Mononuclear cell (primary cell): Measurements from ENCODE around the gene PMEPA1. TPM values are rescaled to one million over a fixed set of nuclear protein-coding genes. Genes with fewer than 3 reads are reported as not detected.

Source experiments
- H3K27me3 ChIP-seq: 2 replicates; pipeline ENCODE4 v1.6.0; 2011; ENCODE audit warnings: low read length, control low read depth; ENCODE audit not compliant: insufficient read depth
- H3K4me1 ChIP-seq: 2 replicates; pipeline ENCODE4 v1.5.1; 2011; ENCODE audit warnings: mild to moderate bottlenecking, low read length, control low read depth; ENCODE audit not compliant: insufficient read depth
- H3K4me3 ChIP-seq: 2 replicates; pipeline ENCODE4 v1.5.1; 2011; ENCODE audit warnings: mild to moderate bottlenecking, low read length, moderate library complexity
- H3K9me3 ChIP-seq: 2 replicates; pipeline ENCODE4 v1.5.1; 2011; ENCODE audit warnings: low read depth, mild to moderate bottlenecking, control low read depth, low read length
- total RNA-seq: library from RNA; depleted of rRNA; stranded (reverse); fragments of >200 nt; gene quantifications from one replicate; pipeline ENCODE4 v1.2.3, GENCODE V29; 2012

Gene PMEPA1
- total RNA-seq: 1.0 TPM

GRCh38 chr20:57709823-57710799 lies at the start of gene PMEPA1:
Gene PMEPA1 (minus strand): TSS chr20:57710015. CDS start chr20:57709582, 433 bp downstream.
- H3K4me1 ChIP-seq: peaks cover 22% of the 10 kb centered on the region
- H3K27me3 ChIP-seq: peaks cover 21% of the 10 kb centered on the region
- H3K9me3 ChIP-seq: no peaks in the 10 kb centered on the region
- H3K4me3 ChIP-seq: peak within 1 kb of the TSS; percentile 61

- no peaks in the 10 kb centered on the region for H3K4me1 ChIP-seq
- no peaks in the 10 kb centered on the region for H3K9me3 ChIP-seq
- H3K4me3 ChIP-seq: no peak overlapping the region
- H3K27me3 ChIP-seq: no peaks in the 10 kb centered on the region
Observed at GRCh38 chr20:57757767-57758166, 48.0 kb upstream of the PMEPA1 start.

- Histone ChIP-seq H3K4me3 (no peak overlapping the region), H3K9me3 (no peaks in the 10 kb centered on the region), H3K27me3 (no peaks in the 10 kb centered on the region), H3K4me1 (no peaks in the 10 kb centered on the region)
Observed at GRCh38 chr20:57756921-57757320, 47.1 kb upstream of the PMEPA1 start.

GRCh38 chr20:57756213-57756612 lies 46.4 kb upstream of the PMEPA1 start:
- no peaks in the 10 kb centered on the region for H3K27me3 ChIP-seq
- no peaks in the 10 kb centered on the region for H3K9me3 ChIP-seq
- H3K4me1 ChIP-seq: no peaks in the 10 kb centered on the region
- H3K4me3 ChIP-seq: no peak overlapping the region

GRCh38 chr20:57755609-57756008 lies 45.8 kb upstream of the PMEPA1 start:
- Histone ChIP-seq H3K9me3 (no peaks in the 10 kb centered on the region), H3K27me3 (no peaks in the 10 kb centered on the region)

GRCh38 chr20:57754190-57754589 lies 44.4 kb upstream of the PMEPA1 start:
- Histone ChIP-seq H3K9me3 (no peaks in the 10 kb centered on the region), H3K4me3 (no peak overlapping the region), H3K4me1 (peaks cover 3% of the 10 kb centered on the region), H3K27me3 (peaks cover 2% of the 10 kb centered on the region)

More at GRCh38 chr20:57755609-57756008, 45.8 kb upstream of the PMEPA1 start:
- no peaks in the 10 kb centered on the region for H3K4me1 ChIP-seq
- no peak overlapping the region for H3K4me3 ChIP-seq

- H3K27me3 ChIP-seq: peaks cover 2% of the 10 kb centered on the region
- H3K9me3 ChIP-seq: no peaks in the 10 kb centered on the region
- H3K4me3 ChIP-seq: no peak overlapping the region
- peaks cover 9% of the 10 kb centered on the region for H3K4me1 ChIP-seq
Observed at GRCh38 chr20:57753332-57754164, 43.7 kb upstream of the PMEPA1 start.

GRCh38 chr20:57751411-57751810 lies 41.6 kb upstream of the PMEPA1 start:
- no peak overlapping the region for H3K4me3 ChIP-seq
- no peaks in the 10 kb centered on the region for H3K9me3 ChIP-seq
- H3K4me1 ChIP-seq: peaks cover 11% of the 10 kb centered on the region
- H3K27me3 ChIP-seq: peaks cover 7% of the 10 kb centered on the region

- no peaks in the 10 kb centered on the region for H3K9me3 ChIP-seq
- peaks cover 7% of the 10 kb centered on the region for H3K27me3 ChIP-seq
- H3K4me3 ChIP-seq: no peak overlapping the region
- H3K4me1 ChIP-seq: peaks cover 11% of the 10 kb centered on the region
Observed at GRCh38 chr20:57749869-57750268, 40.1 kb upstream of the PMEPA1 start.

GRCh38 chr20:57749131-57749690 lies 39.4 kb upstream of the PMEPA1 start:
- no peaks in the 10 kb centered on the region for H3K9me3 ChIP-seq
- H3K27me3 ChIP-seq: peaks cover 7% of the 10 kb centered on the region
- peaks cover 11% of the 10 kb centered on the region for H3K4me1 ChIP-seq
- no peak overlapping the region for H3K4me3 ChIP-seq

GRCh38 chr20:57748601-57749130 lies 38.9 kb upstream of the PMEPA1 start:
- Histone ChIP-seq H3K4me1 (peaks cover 11% of the 10 kb centered on the region), H3K27me3 (peaks cover 7% of the 10 kb centered on the region), H3K4me3 (no peak overlapping the region), H3K9me3 (no peaks in the 10 kb centered on the region)

- Histone ChIP-seq H3K4me1 (peaks cover 11% of the 10 kb centered on the region), H3K27me3 (peaks cover 7% of the 10 kb centered on the region), H3K4me3 (no peak overlapping the region), H3K9me3 (no peaks in the 10 kb centered on the region)
Observed at GRCh38 chr20:57747861-57748481, 38.2 kb upstream of the PMEPA1 start.

- H3K4me1 ChIP-seq: peaks cover 11% of the 10 kb centered on the region
- H3K9me3 ChIP-seq: no peaks in the 10 kb centered on the region
- H3K27me3 ChIP-seq: peaks cover 7% of the 10 kb centered on the region
Observed at GRCh38 chr20:57746832-57747404, 37.1 kb upstream of the PMEPA1 start.

GRCh38 chr20:57746201-57746600 lies 36.4 kb upstream of the PMEPA1 start:
- Histone ChIP-seq H3K4me1 (peaks cover 11% of the 10 kb centered on the region), H3K27me3 (peaks cover 7% of the 10 kb centered on the region), H3K9me3 (no peaks in the 10 kb centered on the region), H3K4me3 (no peak overlapping the region)

More at GRCh38 chr20:57746832-57747404, 37.1 kb upstream of the PMEPA1 start:
- H3K4me3 ChIP-seq: no peak overlapping the region
